Mesangial cell (primary cell): ENCODE results near the gene MAGEB10. TPM values are rescaled to one million over a fixed set of nuclear protein-coding genes. Genes with fewer than 3 reads are reported as not detected.

Experiments used
- total RNA-seq: library from RNA; depleted of rRNA; stranded (reverse); fragments of >200 nt; gene quantifications from 2 replicates; pipeline ENCODE4 v1.2.3, GENCODE V29; 2015

The MAGEB10 gene
- total RNA-seq: not detected in 2 replicates

GRCh38 chrX:27807690-27808089 lies at the start of gene MAGEB10:
MAGEB10 (plus strand) TSS chrX:27807990; CDS start chrX:27821307, 13,317 bp downstream.

Other genes starting within 250 kb of the MAGEB10 start
- not detected in 2 replicates for gene DCAF8L2, start 217.6 kb upstream of the MAGEB10 start, total RNA-seq
- not detected in 2 replicates for gene DCAF8L1, start 173.5 kb downstream of the MAGEB10 start, total RNA-seq